Heart left ventricle (tissue), 16 donors: Measurements from ENCODE around the gene IL2RA. TPM values are rescaled to one million over a fixed set of nuclear protein-coding genes. Genes with fewer than 3 reads are reported as not detected.

Experiments used
- ATAC-seq, 4 donors: fragments of 200-7000 bp; cut with Tn5 transposase; one replicate each; pipeline ENCODE4 v1.9.1; 2020 to 2022; ENCODE audit warnings: moderate library complexity in 4 of 4, mild to moderate bottlenecking in 3 of 4, moderate number of reproducible peaks in 1 of 4
- DNase-seq, 5 donors: peaks; one replicate each; pipeline ENCODE4 v3.0.0-alpha.2; 2020
- H3K27ac ChIP-seq, 12 donors: fragments of 200-600 bp; sonication (generic) in 4 of 12; one replicate each; pipeline versions ENCODE4 v1.5.0 to v1.8.0; 2016 to 2022; ENCODE audit warnings: mild to moderate bottlenecking in 2 of 12
- H3K27me3 ChIP-seq, 9 donors: fragments of 200-600 bp; sonication (generic) in 2 of 9; one replicate each; pipeline versions ENCODE4 v1.5.1 to v1.8.0; 2016 to 2022; ENCODE audit warnings: mild to moderate bottlenecking in 3 of 9
- H3K36me3 ChIP-seq, 9 donors: fragments of 200-600 bp; sonication (generic) in 2 of 9; one replicate each; pipeline versions ENCODE4 v1.5.0 to v1.8.0; 2018 to 2022; ENCODE audit warnings: mild to moderate bottlenecking in 2 of 9
- H3K4me1 ChIP-seq, 12 donors: fragments of 200-600 bp; sonication (generic) in 4 of 12; one replicate each; pipeline versions ENCODE4 v1.5.0 to v1.8.0; 2016 to 2022; ENCODE audit warnings: mild to moderate bottlenecking in 3 of 12
- H3K4me3 ChIP-seq, 12 donors: fragments of 200-600 bp; sonication (generic) in 4 of 12; one replicate each; pipeline versions ENCODE4 v1.5.0 to v1.8.0; 2017 to 2022; ENCODE audit warnings: mild to moderate bottlenecking in 9 of 12, moderate library complexity in 4 of 12
- H3K9me3 ChIP-seq, 12 donors: fragments of 200-600 bp; sonication (generic) in 4 of 12; one replicate each; pipeline versions ENCODE4 v1.5.0 to v1.8.0; 2016 to 2022; ENCODE audit warnings: mild to moderate bottlenecking in 1 of 12
- POLR2A ChIP-seq, 2 donors: fragments of 450-650 bp; IDR thresholded peaks; one replicate each; pipeline ENCODE4 v1.6.1; 2017; ENCODE audit warnings: antibody characterized with exemption in 2 of 2, mild to moderate bottlenecking in 2 of 2, moderate library complexity in 2 of 2
- WGBS, 4 donors: extraction: QIAGEN DNeasy Blood & Tissue Kit in 2 of 4; methylation state at CpG; one replicate each; pipeline versions ENCODE4 v1.1.5 to v1.1.7; 2013 to 2018; 5-methylcytosine and 5-hydroxymethylcytosine counted together
- intact Hi-C, 10 donors: fragments of 100-400 bp; cut with DNase I; formaldehyde crosslinking; loops; one replicate each; pipeline versions ENCODE4 v1.11.1 to v1.14.2; 2022
- polyA plus RNA-seq, 2 donors: library from polyadenylated mRNA; stranded (reverse); fragments of 200-250 nt; gene quantifications; one replicate each; pipeline ENCODE4 v1.2.3, GENCODE V29; 2013
- total RNA-seq, 9 donors: library from RNA; depleted of rRNA in 2 of 9; stranded (reverse); fragments of >200 nt in 2 of 9; fragmentation: NEBNext Ultra II Directional in 3 of 9; extraction: Animal tissue kit (Norgen Biotek cat#: 25700) in 3 of 9; gene quantifications; one replicate each; pipeline versions ENCODE4 v1.1.0 to v1.2.4, GENCODE V29; 2016 to 2023
- TF ChIP-seq, protein P1 (sequence below), 12 donors: fragments of 200-600 bp; sonication (generic) in 4 of 12; IDR thresholded peaks; one replicate each; pipeline versions ENCODE4 v1.5.0 to v1.8.0; 2018 to 2022; ENCODE audit warnings: antibody characterized with exemption in 12 of 12, mild to moderate bottlenecking in 5 of 12
- donor health status: ischemic (EF 13 %, LVEDD 7.1; RV severe dilation, severe dysfunction).
- donor health status: healthy with polysubstance abuse.
- donor health status: DM: no; HTN: yes; CAD: no.
- donor health status: DM: no; HTN: no; CAD: no.
- donor health status: ischemic (EF 25% LVEDD 6.9; RV normal size, moderate dysfunction).
- donor health status: ischemic (EF 25% LVEDD 5.7; RV mildly dilated, moderate dysfunction).
- donor health status: healthy.
- donor health status: DM: yes; HTN: yes; CAD: no.
- donor health status: ischemic (EF 35%, LVEDD 5.7; RV mildly dilated, moderate dysfunction).
- donor health status: nonischemic (EF 11% LVEDD 7.7; RV severe dilation, severe dysfunction).
- donor health status: DM: yes; HTN: yes; CAD: no.
- donor health status: PGD.
- donor health status: ischemic (EF 29% LVEDD 5.4; RV normal size, mild dysfunction).
- donor health status: nonischemic (EF 23%, LVEDD 6.1; RV moderate dilation, normal function).

The IL2RA gene
- total and polyA plus RNA-seq, 11 donors = 0.11 to 11.1 (median 0.90) TPM; not detected in 1

DNA sequence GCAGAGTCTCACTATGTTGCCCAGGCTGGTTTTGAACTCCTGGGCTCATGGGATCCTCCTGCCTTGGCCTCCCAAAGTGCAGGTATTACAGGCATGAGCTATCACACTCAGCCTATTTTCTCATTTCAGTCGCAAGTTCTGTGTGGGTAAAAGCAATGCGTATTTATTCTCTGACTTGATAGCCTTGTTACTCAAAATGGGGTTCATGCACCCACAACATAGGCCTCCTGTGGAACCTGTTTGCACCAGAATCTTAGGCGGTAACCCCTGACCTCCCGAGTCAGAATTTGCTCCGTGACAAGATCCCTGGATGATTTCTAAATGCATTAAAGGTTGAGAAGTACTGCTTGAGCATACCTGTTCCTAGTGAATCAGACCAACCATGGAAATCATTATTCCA, 7.3 kb downstream of the IL2RA start:
- peaks cover 0 to 78% (median 30%) of the 10 kb centered on the region in 12 donors for H3K4me1 ChIP-seq
- H3K9me3 ChIP-seq = no peaks in the 10 kb centered on the region
- ATAC-seq (no peak), DNase-seq (peak in 1 of 5 donors; percentile 0)
- H3K4me3 ChIP-seq = no peak overlapping the region
- no peak for TF ChIP-seq POLR2A (IDR thresholded peaks at IDR 0.05)
- TF ChIP-seq, protein P1, sequence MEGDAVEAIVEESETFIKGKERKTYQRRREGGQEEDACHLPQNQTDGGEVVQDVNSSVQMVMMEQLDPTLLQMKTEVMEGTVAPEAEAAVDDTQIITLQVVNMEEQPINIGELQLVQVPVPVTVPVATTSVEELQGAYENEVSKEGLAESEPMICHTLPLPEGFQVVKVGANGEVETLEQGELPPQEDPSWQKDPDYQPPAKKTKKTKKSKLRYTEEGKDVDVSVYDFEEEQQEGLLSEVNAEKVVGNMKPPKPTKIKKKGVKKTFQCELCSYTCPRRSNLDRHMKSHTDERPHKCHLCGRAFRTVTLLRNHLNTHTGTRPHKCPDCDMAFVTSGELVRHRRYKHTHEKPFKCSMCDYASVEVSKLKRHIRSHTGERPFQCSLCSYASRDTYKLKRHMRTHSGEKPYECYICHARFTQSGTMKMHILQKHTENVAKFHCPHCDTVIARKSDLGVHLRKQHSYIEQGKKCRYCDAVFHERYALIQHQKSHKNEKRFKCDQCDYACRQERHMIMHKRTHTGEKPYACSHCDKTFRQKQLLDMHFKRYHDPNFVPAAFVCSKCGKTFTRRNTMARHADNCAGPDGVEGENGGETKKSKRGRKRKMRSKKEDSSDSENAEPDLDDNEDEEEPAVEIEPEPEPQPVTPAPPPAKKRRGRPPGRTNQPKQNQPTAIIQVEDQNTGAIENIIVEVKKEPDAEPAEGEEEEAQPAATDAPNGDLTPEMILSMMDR (IDR thresholded peaks at IDR 0.05) = no peak
- no peaks in the 10 kb centered on the region for H3K36me3 ChIP-seq
- peak overlapping the region in 10 of 12 donors; percentile 41 to 88 (median 70) for H3K27ac ChIP-seq
- WGBS, 4 donors = 93 to 100% (median 96%) methylated on average over 5 of the region's 5 CpGs
- intact Hi-C loops = loop anchor here in 2 of 10 donors (5.0 kb wide), 4 partner anchors 32 to 108 kb away; partner anchors contain the start of gene RBM17 (in 1 of the 2)
- H3K27me3 ChIP-seq = no peaks in the 10 kb centered on the region

DNA sequence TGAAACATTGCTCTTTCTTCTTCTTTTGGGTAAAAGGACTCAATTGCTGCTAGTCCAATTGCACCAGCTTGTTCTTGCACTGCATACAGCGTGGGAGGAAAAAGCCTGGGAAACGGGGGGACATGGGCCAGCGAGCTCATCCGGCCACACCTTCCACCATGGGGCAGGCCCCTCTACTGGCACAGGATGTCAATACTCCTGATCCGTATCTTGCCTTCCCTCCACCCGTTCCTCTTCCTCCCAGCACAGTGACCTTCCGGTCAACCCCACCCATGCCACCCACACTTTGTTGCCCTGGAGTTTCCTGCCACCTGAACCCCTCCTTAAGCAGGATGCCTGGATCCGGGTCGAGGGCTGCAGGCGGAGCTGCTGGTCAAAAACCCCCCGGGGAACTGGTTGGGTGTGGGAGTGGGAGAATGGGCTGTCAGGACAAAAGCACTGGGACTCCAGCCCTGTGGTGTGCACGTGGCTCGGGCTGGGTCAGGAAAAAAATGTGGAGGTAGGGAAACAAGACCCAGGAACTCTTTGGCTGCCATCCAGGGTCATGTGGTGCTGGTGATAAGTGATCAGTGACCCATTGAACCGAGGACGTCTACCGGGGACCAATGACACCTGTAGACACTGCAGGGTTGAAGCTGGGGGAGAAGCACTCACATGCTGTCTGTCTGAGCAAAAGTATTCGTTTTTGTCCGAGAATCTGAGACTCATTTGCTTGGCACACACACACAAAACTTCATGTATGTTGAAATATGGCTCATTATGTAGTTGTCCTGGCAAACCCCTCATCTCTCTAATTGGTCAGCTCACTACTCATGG, 8.1 kb downstream of the IL2RA start:
- ATAC-seq = peak; percentile 56 to 92 (median 82)
- intact Hi-C loops = loop anchor here in 3 of 10 donors (2.0 to 5.0 kb wide), 5 partner anchors 33 to 107 kb away; partner anchors contain the start of gene RBM17 (in 2 of the 3)

DNA sequence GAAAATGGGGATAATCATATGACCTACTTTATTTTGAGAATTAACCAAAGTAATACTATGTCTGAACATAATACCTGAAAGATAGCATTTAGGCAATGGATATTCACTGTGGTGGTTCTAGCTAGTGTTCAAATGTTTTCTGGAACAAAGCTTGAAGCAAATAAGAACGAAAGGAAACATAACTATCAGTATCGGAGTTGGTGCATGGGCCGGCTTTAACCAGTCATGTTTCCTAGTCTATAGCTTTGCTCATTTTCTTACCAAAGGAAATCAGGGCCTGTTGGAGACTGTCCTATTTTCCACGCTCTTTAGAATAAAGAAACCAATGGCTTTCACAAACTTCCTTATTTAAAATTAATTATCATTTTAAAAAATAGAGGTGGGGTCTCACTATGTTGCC, 8.9 kb downstream of the IL2RA start:
- ATAC-seq (no peak), DNase-seq (peak in 1 of 5 donors; percentile 1)
- H3K36me3 ChIP-seq = no peaks in the 10 kb centered on the region
- no peak overlapping the region for H3K4me3 ChIP-seq
- H3K27me3 ChIP-seq = no peaks in the 10 kb centered on the region
- intact Hi-C loops = loop anchor here in 3 of 10 donors (2.0 to 5.0 kb wide), 5 partner anchors 34 to 106 kb away; partner anchors contain the start of gene RBM17 (in 2 of the 3)
- H3K4me1 ChIP-seq = peaks cover 0 to 71% (median 30%) of the 10 kb centered on the region in 12 donors
- H3K27ac ChIP-seq = peak overlapping the region; percentile 38 to 88 (median 68)
- 54 to 74% (median 69%) methylated on average over 4 of the region's 4 CpGs for WGBS, 4 donors
- TF ChIP-seq POLR2A (IDR thresholded peaks at IDR 0.05) = no peak
- TF ChIP-seq, protein P1 (IDR thresholded peaks at IDR 0.05) = no peak
- H3K9me3 ChIP-seq = no peaks in the 10 kb centered on the region

More for the DNA sequence above, 8.1 kb downstream of the IL2RA start:
- Histone ChIP-seq H3K4me3 (no peak overlapping the region), H3K27ac (peak overlapping the region in 11 of 12 donors; percentile 31 to 88 (median 70)), H3K27me3 (no peaks in the 10 kb centered on the region), H3K9me3 (no peaks in the 10 kb centered on the region), H3K36me3 (no peaks in the 10 kb centered on the region), H3K4me1 (peaks cover 0 to 78% (median 30%) of the 10 kb centered on the region in 12 donors)
- TF ChIP-seq, protein P1 (IDR thresholded peaks at IDR 0.05) = no peak
- no peak for TF ChIP-seq POLR2A (IDR thresholded peaks at IDR 0.05)
- 43 to 62% (median 51%) methylated on average over 18 of the region's 18 CpGs for WGBS, 4 donors
- DNase-seq = peak; percentile 67 to 85 (median 71)
